Naive thymus-derived CD4-positive, alpha-beta T cell (primary cell): ENCODE measurements around the gene SLIT1. TPM values are rescaled to one million over a fixed set of nuclear protein-coding genes. Genes with fewer than 3 reads are reported as not detected.

Source experiments
- ATAC-seq: fragments of 150-1000 bp; cut with Tn5 transposase; 2 replicates; pipeline ENCODE4 v1.10.0; 2021; ENCODE audit warnings: mild to moderate bottlenecking, moderate library complexity
- CTCF ChIA-PET: fragments of 350-600 bp; sonication (Branson Sonifier 250); formaldehyde crosslinking; loops from one replicate; lab custom pipeline; 2021; ENCODE audit warnings: antibody characterized with exemption; lab: Charles Lee
- POLR2A ChIA-PET: fragments of 350-600 bp; sonication (Branson Sonifier 250); formaldehyde crosslinking; loops from one replicate; lab custom pipeline; 2021; ENCODE audit warnings: antibody characterized with exemption, inconsistent platforms; lab: Charles Lee
- DNase-seq, 9 donors: peaks; one replicate each; pipeline versions ENCODE4 v3.0.0 to v3.0.0-alpha.2; 2020 to 2022; ENCODE audit warnings: mixed read lengths in 1 of 9
- H3K27ac ChIP-seq: one replicate; pipeline ENCODE4 v1.7.0; 2013; ENCODE audit warnings: mild to moderate bottlenecking, low read depth, low read length, moderate library complexity
- H3K27me3 ChIP-seq, 2 donors: one replicate each; pipeline ENCODE4 v1.7.0; 2013; ENCODE audit warnings: low read length in 2 of 2, mild to moderate bottlenecking in 2 of 2, moderate library complexity in 2 of 2; ENCODE audit not compliant: control insufficient read depth in 2 of 2, insufficient read depth in 2 of 2
- H3K36me3 ChIP-seq, 3 experiments: 1 replicate in 2 of 3; 2 replicates in 1 of 3; pipeline ENCODE4 v1.7.0; 2013; ENCODE audit warnings: low read length in 3 of 3, mild to moderate bottlenecking in 3 of 3, moderate library complexity in 1 of 3; ENCODE audit not compliant: insufficient read depth in 3 of 3, control insufficient read depth in 2 of 3
- H3K4me1 ChIP-seq, 2 donors: one replicate each; pipeline ENCODE4 v1.7.0; 2013; ENCODE audit warnings: low read length in 2 of 2, mild to moderate bottlenecking in 2 of 2, moderate library complexity in 1 of 2; ENCODE audit not compliant: control insufficient read depth in 2 of 2, insufficient read depth in 2 of 2
- H3K4me3 ChIP-seq: 2 replicates; pipeline ENCODE4 v1.7.0; 2013; ENCODE audit warnings: mild to moderate bottlenecking, low read length
- H3K9me3 ChIP-seq, 3 experiments: 1 replicate in 2 of 3; 2 replicates in 1 of 3; pipeline ENCODE4 v1.7.0; 2013; ENCODE audit warnings: low read length in 3 of 3; ENCODE audit not compliant: control insufficient read depth in 2 of 3
- H3K27ac Mint-ChIP-seq, 9 donors: one replicate each; pipeline ENCODE4 v1.8.0; 2020 to 2022; ENCODE audit warnings: mixed read lengths in 9 of 9, mild to moderate bottlenecking in 8 of 9, moderate library complexity in 5 of 9, inconsistent platforms in 2 of 9
- H3K27me3 Mint-ChIP-seq, 5 donors: one replicate each; pipeline ENCODE4 v1.8.0; 2021 to 2022; ENCODE audit warnings: mixed read lengths in 5 of 5, mild to moderate bottlenecking in 1 of 5
- H3K36me3 Mint-ChIP-seq, 5 donors: one replicate each; pipeline ENCODE4 v1.8.0; 2020 to 2022; ENCODE audit warnings: mixed read lengths in 5 of 5, mild to moderate bottlenecking in 3 of 5, inconsistent platforms in 1 of 5
- H3K4me1 Mint-ChIP-seq, 7 donors: one replicate each; pipeline ENCODE4 v1.8.0; 2020 to 2022; ENCODE audit warnings: mixed read lengths in 7 of 7, mild to moderate bottlenecking in 3 of 7, inconsistent platforms in 1 of 7
- H3K4me3 Mint-ChIP-seq, 10 donors: one replicate each; pipeline ENCODE4 v1.8.0; 2020 to 2022; ENCODE audit warnings: mild to moderate bottlenecking in 10 of 10, mixed read lengths in 10 of 10, moderate library complexity in 6 of 10, inconsistent platforms in 2 of 10
- H3K9me3 Mint-ChIP-seq, 11 donors: one replicate each; pipeline ENCODE4 v1.8.0; 2020 to 2022; ENCODE audit warnings: mixed read lengths in 11 of 11, mild to moderate bottlenecking in 4 of 11, inconsistent platforms in 1 of 11, moderate library complexity in 1 of 11
- intact Hi-C, 2 donors: fragments of 100-400 bp; cut with micrococcal nuclease; formaldehyde crosslinking; loops; one replicate each; pipeline ENCODE4 v1.15.1; 2023
- polyA plus RNA-seq, 2 donors: library from polyadenylated mRNA; unstranded; fragments of 300-500 nt; fragmentation: Illumina TruSeq; gene quantifications; one replicate each; pipeline ENCODE4 v1.2.3, GENCODE V29; 2021
- total RNA-seq, 6 experiments: library from RNA in 5 of 6; stranded (reverse) in 5 of 6; gene quantifications; 1 replicate in 5 of 6; 2 replicates in 1 of 6; pipeline ENCODE4 v1.2.3 and lab custom pipeline; 2021 to 2026

Gene SLIT1
- total and polyA plus RNA-seq, 7 experiments from 2014 or later = 0.19 to 0.88 (median 0.44) TPM; not detected in 2

GRCh38 chr10:97169911-97170693, 15.7 kb downstream of the SLIT1 start:
- no peaks in the 10 kb centered on the region for H3K4me1 ChIP-seq
- H3K27ac ChIP-seq = no peak overlapping the region
- Mint-ChIP-seq H3K36me3 (no peaks in the 10 kb centered on the region), H3K27me3 (peaks cover 7 to 28% (median 15%) of the 10 kb centered on the region in 5 donors), H3K9me3 (peaks cover 0 to 1% (median 0%) of the 10 kb centered on the region in 11 donors), H3K4me3 (no peak overlapping the region), H3K4me1 (no peaks in the 10 kb centered on the region), H3K27ac (no peak overlapping the region)
- no peak for DNase-seq
- POLR2A ChIA-PET = no interaction called here
- ATAC-seq = no peak
- no peaks in the 10 kb centered on the region for H3K9me3 ChIP-seq
- no peak overlapping the region for H3K4me3 ChIP-seq
- H3K36me3 ChIP-seq = no peaks in the 10 kb centered on the region
- CTCF ChIA-PET = interaction anchor here (0.6 kb wide), 1 partner anchor 13 kb away, joined by 3 read pairs; no protein-coding TSS in a partner anchor
- intact Hi-C loops = no loop called here
- H3K27me3 ChIP-seq = no peaks in the 10 kb centered on the region

GRCh38 chr10:97169063-97169462, 16.7 kb downstream of the SLIT1 start:
- H3K4me1 Mint-ChIP-seq = no peaks in the 10 kb centered on the region
- no peak overlapping the region for H3K4me3 Mint-ChIP-seq

GRCh38 chr10:97168645-97169044, 17.1 kb downstream of the SLIT1 start:
- ChIA-PET CTCF (no interaction called here), POLR2A (no interaction called here)
- Mint-ChIP-seq H3K4me3 (no peak overlapping the region), H3K4me1 (no peaks in the 10 kb centered on the region), H3K36me3 (no peaks in the 10 kb centered on the region), H3K27me3 (peaks cover 7 to 28% (median 15%) of the 10 kb centered on the region in 5 donors), H3K9me3 (peaks cover 0 to 1% (median 0%) of the 10 kb centered on the region in 11 donors), H3K27ac (no peak overlapping the region)
- no peaks in the 10 kb centered on the region for H3K4me1 ChIP-seq
- no peak for ATAC-seq
- no peaks in the 10 kb centered on the region for H3K36me3 ChIP-seq
- intact Hi-C loops = no loop called here
- H3K27ac ChIP-seq = no peak overlapping the region
- H3K27me3 ChIP-seq = no peaks in the 10 kb centered on the region
- H3K4me3 ChIP-seq = no peak overlapping the region
- DNase-seq = no peak
- H3K9me3 ChIP-seq = no peaks in the 10 kb centered on the region

More at GRCh38 chr10:97169063-97169462, 16.7 kb downstream of the SLIT1 start:
- no peak overlapping the region for H3K27ac ChIP-seq
- H3K36me3 ChIP-seq = no peaks in the 10 kb centered on the region
- CTCF ChIA-PET = no interaction called here
- Mint-ChIP-seq H3K27ac (no peak overlapping the region), H3K9me3 (peaks cover 0 to 1% (median 0%) of the 10 kb centered on the region in 11 donors), H3K27me3 (peaks cover 7 to 28% (median 15%) of the 10 kb centered on the region in 5 donors), H3K36me3 (no peaks in the 10 kb centered on the region)
- ATAC-seq = no peak
- no peaks in the 10 kb centered on the region for H3K9me3 ChIP-seq
- no peaks in the 10 kb centered on the region for H3K27me3 ChIP-seq
- no peak for DNase-seq
- H3K4me1 ChIP-seq = no peaks in the 10 kb centered on the region
- intact Hi-C loops = no loop called here
- POLR2A ChIA-PET = no interaction called here
- H3K4me3 ChIP-seq = no peak overlapping the region

GRCh38 chr10:97165499-97165898, 20.3 kb downstream of the SLIT1 start:
- POLR2A ChIA-PET = no interaction called here
- DNase-seq = no peak

GRCh38 chr10:97163781-97164501, 21.8 kb downstream of the SLIT1 start:
- no peaks in the 10 kb centered on the region for H3K36me3 ChIP-seq
- Mint-ChIP-seq H3K9me3 (peaks cover 0 to 1% (median 0%) of the 10 kb centered on the region in 11 donors), H3K27ac (no peak overlapping the region), H3K4me3 (no peak overlapping the region), H3K4me1 (no peaks in the 10 kb centered on the region), H3K36me3 (no peaks in the 10 kb centered on the region), H3K27me3 (peaks cover 0 to 9% (median 4%) of the 10 kb centered on the region in 5 donors)
- H3K27ac ChIP-seq = no peak overlapping the region
- no peak for DNase-seq
- CTCF ChIA-PET = no interaction called here
- H3K27me3 ChIP-seq = no peaks in the 10 kb centered on the region
- H3K4me1 ChIP-seq = no peaks in the 10 kb centered on the region
- POLR2A ChIA-PET = no interaction called here
- H3K4me3 ChIP-seq = no peak overlapping the region
- no peaks in the 10 kb centered on the region for H3K9me3 ChIP-seq
- intact Hi-C loops = no loop called here
- ATAC-seq = no peak

More at GRCh38 chr10:97165499-97165898, 20.3 kb downstream of the SLIT1 start:
- no peak overlapping the region for H3K27ac ChIP-seq
- CTCF ChIA-PET = interaction anchor here (0.6 kb wide), 1 partner anchor 797 kb away, joined by 6 read pairs; no protein-coding TSS in a partner anchor
- Mint-ChIP-seq H3K36me3 (no peaks in the 10 kb centered on the region), H3K27me3 (peaks cover 0 to 18% (median 6%) of the 10 kb centered on the region in 5 donors), H3K4me3 (no peak overlapping the region), H3K27ac (peak overlapping the region in 1 of 9 donors; percentile 20), H3K9me3 (peaks cover 0 to 1% (median 0%) of the 10 kb centered on the region in 11 donors), H3K4me1 (no peaks in the 10 kb centered on the region)
- intact Hi-C loops = no loop called here
- no peaks in the 10 kb centered on the region for H3K27me3 ChIP-seq
- H3K9me3 ChIP-seq = no peaks in the 10 kb centered on the region
- ATAC-seq = no peak
- H3K4me1 ChIP-seq = no peaks in the 10 kb centered on the region
- no peaks in the 10 kb centered on the region for H3K36me3 ChIP-seq
- no peak overlapping the region for H3K4me3 ChIP-seq

GRCh38 chr10:97163181-97163580, 22.6 kb downstream of the SLIT1 start:
- intact Hi-C loops = no loop called here
- Histone ChIP-seq H3K4me3 (no peak overlapping the region), H3K9me3 (no peaks in the 10 kb centered on the region), H3K4me1 (no peaks in the 10 kb centered on the region), H3K27ac (no peak overlapping the region), H3K27me3 (no peaks in the 10 kb centered on the region), H3K36me3 (no peaks in the 10 kb centered on the region)
- DNase-seq (no peak), ATAC-seq (no peak)
- Mint-ChIP-seq H3K36me3 (no peaks in the 10 kb centered on the region), H3K4me1 (no peaks in the 10 kb centered on the region), H3K27me3 (peaks cover 0 to 3% (median 0%) of the 10 kb centered on the region in 5 donors), H3K9me3 (peaks cover 0 to 1% (median 0%) of the 10 kb centered on the region in 11 donors), H3K4me3 (no peak overlapping the region), H3K27ac (peak overlapping the region in 1 of 9 donors; percentile 22)
- POLR2A ChIA-PET = no interaction called here
- CTCF ChIA-PET = no interaction called here
